A172 (cell line): ENCODE measurements around the gene TIMM21. TPM values are rescaled to one million over a fixed set of nuclear protein-coding genes. Genes with fewer than 3 reads are reported as not detected.
A peak's percentile ranks its signal among the peaks of the same experiment; 100 is the strongest.

Experiments used
- DNase-seq: peaks from one replicate; pipeline ENCODE4 v3.0.0-alpha.2; 2015; ENCODE audit warnings: low spot score
- total RNA-seq: library from RNA; depleted of rRNA; stranded (reverse); fragments of >200 nt; shearing (Covaris generic); gene quantifications from 2 replicates; pipeline ENCODE4 v1.2.3, GENCODE V29; 2014; rRNA removed

Gene TIMM21
- total RNA-seq, 1 experiment from 2014 or later = 39.6 TPM

DNA sequence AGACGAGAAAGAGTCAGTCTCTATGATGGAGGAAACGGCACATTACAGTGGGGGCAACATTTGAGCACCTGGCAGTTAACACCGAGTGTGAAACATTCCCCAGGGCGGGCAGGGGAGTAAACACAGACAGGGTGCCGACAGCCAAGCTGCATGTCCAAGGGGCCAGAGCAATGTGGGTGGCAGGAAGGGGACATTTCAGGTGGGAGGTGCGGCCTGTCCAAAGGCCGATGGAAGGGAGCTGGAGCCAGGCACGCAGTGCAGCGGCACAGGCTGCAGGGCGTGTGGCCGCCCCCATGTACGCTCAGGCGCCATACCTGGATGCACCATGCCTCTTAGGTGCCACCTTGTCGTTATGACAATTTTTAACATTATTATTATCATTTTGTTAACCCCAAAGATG, 43.3 kb downstream of the TIMM21 start:
- no peak for DNase-seq

DNA sequence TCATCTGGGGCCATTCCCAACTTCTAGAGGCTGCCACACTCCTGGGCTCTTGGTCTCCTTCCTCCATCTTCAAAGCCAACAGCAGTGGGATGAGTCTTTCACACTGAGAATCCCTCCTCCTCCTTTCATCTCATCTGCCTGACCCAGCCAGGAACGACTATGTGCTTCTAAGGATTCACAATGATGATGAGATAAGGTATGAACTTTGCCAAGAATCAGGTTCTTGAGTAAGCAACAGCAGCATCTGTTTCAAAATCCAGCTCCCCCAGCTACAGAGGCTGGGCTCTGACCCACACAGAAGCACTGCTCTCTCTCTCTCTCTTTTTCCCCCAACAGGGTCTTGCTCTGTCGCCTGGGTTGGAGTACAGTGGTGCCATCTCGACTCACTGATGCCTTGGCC, 46.4 kb downstream of the TIMM21 start:
- no peak for DNase-seq

DNA sequence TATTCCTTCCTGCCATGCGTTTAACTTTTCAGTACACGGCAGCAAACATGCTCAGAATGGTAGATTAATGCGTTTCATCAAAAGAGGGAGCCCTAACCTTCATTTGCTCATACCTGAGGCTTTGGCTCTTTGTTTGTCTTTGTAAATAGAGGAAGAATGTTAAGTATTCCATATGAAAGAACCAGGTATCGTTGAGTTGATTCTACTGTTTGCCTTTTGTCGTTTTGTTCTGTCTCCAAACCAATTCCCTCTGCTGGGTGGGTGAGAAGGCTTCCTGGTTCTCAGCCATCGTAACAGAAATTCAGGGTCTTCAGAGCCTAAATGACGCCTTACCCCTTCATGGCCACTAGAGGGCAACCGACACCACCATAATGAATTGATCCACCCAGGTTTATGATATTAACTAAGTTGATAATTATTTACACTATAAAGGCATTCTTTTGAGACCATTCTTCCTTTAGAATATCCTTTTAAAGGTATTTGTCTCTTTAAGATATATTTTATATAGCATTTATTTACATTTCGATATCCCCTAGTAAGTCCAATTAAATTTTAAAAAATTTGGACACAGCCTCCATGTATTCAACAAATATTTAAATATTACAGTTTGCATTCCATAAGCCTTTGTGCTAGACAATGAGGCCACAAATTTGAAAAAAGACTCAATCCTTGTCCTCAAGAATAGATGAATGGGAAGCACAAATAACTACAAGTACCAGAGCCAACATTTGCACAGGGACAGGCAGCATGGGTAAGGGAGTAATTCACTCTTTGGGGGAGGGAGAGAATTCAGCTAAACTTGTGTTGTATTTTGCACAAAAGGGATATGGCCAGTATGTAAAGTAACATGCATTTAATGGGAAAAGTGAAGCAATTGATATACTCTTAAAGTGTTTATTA, 48.1 kb downstream of the TIMM21 start:
- DNase-seq = peak; percentile 33

DNA sequence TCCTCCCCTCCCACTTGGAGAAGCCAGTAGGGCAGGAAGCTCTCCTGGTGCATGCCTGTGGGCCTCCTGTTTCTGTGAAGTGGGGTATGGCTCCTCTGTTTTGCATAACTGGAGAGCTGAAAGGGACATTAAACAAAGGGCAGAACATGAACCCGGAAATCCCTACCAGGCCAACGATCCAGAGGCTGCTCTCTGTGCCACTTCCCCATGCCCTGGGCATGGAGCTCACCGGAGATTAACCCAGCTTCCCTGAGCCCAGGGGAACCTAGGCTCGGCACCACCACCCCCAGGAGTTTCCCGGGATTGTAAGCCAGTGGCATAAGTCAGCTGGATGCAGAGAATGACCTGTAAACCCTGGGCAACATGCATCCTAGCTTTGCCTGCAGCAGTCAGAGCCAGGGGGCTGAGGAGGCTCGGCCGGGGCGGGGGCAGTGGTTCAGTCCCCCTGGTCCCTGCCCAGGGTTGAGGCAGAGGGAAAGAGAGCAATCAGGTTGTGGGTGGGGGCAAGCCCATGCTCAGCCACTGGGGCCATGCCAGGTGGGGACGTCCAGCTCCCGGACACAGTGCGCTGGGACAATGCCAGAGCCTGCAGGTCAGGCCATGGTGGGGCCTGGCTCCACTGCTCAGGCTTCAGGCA, 49.5 kb downstream of the TIMM21 start:
- DNase-seq = no peak

DNA sequence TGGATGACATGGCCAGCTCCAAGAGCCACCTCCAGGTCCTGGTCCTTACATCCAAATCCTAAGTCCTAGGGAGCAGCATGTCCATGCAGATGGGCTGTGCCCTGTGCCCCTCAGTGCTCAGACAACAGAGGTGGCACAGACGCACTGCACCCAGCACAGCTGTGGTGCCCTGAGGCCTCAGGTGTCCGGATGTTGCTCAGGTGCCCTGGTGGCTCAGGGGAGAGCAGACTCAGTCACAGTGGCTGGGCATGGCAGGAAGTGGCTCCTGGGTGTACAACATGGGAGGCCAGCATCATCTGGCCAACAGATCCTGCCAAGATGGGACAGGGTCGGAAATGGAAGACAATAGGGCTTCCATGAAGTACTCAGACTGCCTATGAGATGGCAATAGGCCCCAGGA, 50.1 kb downstream of the TIMM21 start:
- DNase-seq = no peak

DNA sequence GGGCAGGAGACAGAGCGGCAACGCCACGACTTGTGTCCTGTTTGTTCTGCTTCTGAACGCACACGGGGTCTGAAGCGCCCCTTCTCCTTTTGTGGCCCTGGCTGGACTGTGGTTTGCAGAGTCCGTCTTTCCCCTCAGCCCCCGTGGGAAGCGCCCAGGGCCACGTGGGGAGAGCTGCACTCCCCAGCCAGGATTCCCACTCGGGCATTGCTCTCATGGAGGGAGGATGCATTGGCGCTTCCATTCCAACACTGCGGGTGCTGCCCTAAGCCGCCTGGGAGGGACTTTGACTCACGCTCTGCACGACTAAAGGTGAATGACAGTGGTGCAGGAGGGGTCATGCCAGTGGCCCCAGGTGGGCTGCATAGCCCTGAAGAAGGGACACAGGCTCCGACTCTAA, 52.5 kb downstream of the TIMM21 start:
- no peak for DNase-seq

DNA sequence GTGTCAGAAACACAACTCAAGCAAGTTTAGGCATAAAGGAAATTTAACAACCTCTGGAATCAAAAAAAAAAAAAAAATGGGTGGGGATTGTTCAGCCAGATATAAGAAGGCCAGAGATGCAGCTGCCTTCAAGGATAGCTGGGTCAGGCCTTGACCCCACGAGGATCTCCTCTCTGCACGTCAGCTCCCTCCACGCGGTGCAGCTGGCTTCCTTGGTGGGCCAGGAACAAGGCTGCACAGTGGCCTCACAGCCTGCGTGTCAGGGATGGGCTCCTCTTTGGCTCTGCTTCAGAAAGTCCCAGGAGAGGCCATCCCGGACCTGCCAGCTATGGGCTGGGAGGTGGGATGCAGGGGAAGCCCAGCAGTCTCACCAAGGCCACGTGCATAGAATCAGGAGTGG, 55.5 kb downstream of the TIMM21 start:
- no peak for DNase-seq

DNA sequence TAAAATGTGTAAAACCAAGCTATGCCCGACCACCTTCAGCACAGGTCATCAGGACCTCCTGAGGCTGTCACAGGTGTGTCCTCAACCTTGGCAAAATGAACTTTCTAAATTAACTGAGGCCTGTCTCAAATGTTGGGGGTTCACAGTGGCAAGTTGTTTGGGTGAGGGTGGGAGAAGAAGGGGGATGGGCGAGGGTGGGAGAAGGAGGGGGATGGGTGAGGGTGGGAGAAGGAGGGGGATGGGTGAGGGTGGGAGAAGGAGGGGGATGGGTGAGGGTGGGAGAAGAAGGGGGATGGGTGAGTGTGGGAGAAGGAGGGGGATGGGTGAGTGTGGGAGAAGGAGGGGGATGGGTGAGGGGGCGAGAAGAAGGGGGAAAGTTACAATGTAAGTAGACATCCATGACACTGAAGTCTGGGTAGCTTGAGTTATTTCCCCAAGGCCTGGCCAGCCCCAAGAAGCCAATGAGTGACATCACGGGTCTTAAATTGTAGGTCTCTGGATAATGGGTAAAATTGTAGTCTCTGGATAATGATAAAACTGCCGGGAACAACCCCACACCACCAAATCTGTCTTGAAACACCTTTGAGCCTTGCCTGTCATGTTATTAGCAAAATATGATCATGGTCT, 56.3 kb downstream of the TIMM21 start:
- DNase-seq = no peak

Other genes with a start within 250 kb of the TIMM21 start
- 0.31 and 0.74 TPM in 2 replicates for gene FBXO15, start 689 bp upstream of the TIMM21 start, total RNA-seq
- 0.60 and 5.7 TPM in 2 replicates for gene CYB5A, start 143.4 kb downstream of the TIMM21 start, total RNA-seq
- gene C18orf63, start 167.3 kb downstream of the TIMM21 start, total RNA-seq = not detected in 2 replicates